ENCODE results near the gene MOCS1.

DNA sequence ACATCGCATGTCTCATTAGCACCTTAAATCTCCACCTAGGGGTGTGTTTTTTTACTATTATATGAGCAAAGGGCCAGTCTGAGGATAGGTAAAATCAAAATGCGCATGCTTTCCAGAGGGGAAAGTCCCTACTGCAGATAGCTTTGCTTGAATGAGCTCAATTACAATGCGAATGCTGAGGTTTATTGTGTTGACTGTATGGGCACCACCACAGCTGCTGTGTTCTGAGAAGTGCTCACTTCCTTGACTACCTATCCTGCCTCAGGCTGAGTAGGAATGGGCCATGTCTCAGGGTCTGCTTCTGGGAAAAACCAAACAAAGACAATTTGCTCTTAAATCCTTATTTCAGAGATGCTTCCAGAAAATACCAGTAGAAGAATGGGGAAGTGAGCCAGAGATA lies 36.6 kb downstream of the MOCS1 start:
- TF ChIP-seq, protein P1, sequence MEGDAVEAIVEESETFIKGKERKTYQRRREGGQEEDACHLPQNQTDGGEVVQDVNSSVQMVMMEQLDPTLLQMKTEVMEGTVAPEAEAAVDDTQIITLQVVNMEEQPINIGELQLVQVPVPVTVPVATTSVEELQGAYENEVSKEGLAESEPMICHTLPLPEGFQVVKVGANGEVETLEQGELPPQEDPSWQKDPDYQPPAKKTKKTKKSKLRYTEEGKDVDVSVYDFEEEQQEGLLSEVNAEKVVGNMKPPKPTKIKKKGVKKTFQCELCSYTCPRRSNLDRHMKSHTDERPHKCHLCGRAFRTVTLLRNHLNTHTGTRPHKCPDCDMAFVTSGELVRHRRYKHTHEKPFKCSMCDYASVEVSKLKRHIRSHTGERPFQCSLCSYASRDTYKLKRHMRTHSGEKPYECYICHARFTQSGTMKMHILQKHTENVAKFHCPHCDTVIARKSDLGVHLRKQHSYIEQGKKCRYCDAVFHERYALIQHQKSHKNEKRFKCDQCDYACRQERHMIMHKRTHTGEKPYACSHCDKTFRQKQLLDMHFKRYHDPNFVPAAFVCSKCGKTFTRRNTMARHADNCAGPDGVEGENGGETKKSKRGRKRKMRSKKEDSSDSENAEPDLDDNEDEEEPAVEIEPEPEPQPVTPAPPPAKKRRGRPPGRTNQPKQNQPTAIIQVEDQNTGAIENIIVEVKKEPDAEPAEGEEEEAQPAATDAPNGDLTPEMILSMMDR (conservative IDR thresholded peaks at IDR 0.05 in 1 of 2, IDR thresholded peaks at IDR 0.05 in 1 of 2; ENCODE audit: low read depth in 1 of 2, low read length in 2 of 2): no peak
- no peak for TF ChIP-seq EZH2 (IDR thresholded peaks at IDR 0.05; ENCODE audit: low read length, missing control alignments)
